Endodermal cell (in vitro differentiated cells): ENCODE measurements around the gene OPCML. TPM values are rescaled to one million over a fixed set of nuclear protein-coding genes. Genes with fewer than 3 reads are reported as not detected.

Experiments
- DNase-seq: peaks from one replicate; pipeline ENCODE4 v3.0.0-alpha.2; 2017
- H3K27ac ChIP-seq: 2 replicates; pipeline ENCODE4 v1.5.1; 2013; ENCODE audit warnings: mild to moderate bottlenecking, low read depth, low read length, moderate library complexity
- H3K27me3 ChIP-seq: 2 replicates; pipeline ENCODE4 v1.6.1; 2013; ENCODE audit warnings: mild to moderate bottlenecking, low read length, moderate library complexity; ENCODE audit not compliant: insufficient read depth, control insufficient read depth, poor library complexity, severe bottlenecking
- H3K36me3 ChIP-seq: 2 replicates; pipeline ENCODE4 v1.7.0; 2013; ENCODE audit warnings: mild to moderate bottlenecking, low read length, moderate library complexity; ENCODE audit not compliant: control insufficient read depth, insufficient read depth
- H3K4me1 ChIP-seq: one replicate; pipeline ENCODE4 v1.7.0; 2013; ENCODE audit warnings: low read length; ENCODE audit not compliant: control insufficient read depth, insufficient read depth
- H3K4me3 ChIP-seq: 2 replicates; pipeline ENCODE4 v1.5.1; 2013; ENCODE audit warnings: mild to moderate bottlenecking, low read length, moderate library complexity
- H3K9ac ChIP-seq: 2 replicates; pipeline ENCODE4 v1.6.1; 2013; ENCODE audit warnings: mild to moderate bottlenecking, low read length, moderate library complexity; ENCODE audit not compliant: poor library complexity, severe bottlenecking; ENCODE audit errors: extremely low read depth
- H3K9me3 ChIP-seq: 2 replicates; pipeline ENCODE4 v1.6.1; 2013; ENCODE audit warnings: mild to moderate bottlenecking, low read length, moderate library complexity; ENCODE audit not compliant: control insufficient read depth
- H3K27ac Mint-ChIP-seq: 2 replicates; pipeline ENCODE4 v1.8.0; 2020; ENCODE audit warnings: mixed read lengths
- H3K27me3 Mint-ChIP-seq: 2 replicates; pipeline ENCODE4 v1.8.0; 2021; ENCODE audit warnings: mild to moderate bottlenecking, mixed read lengths; ENCODE audit not compliant: insufficient read depth
- H3K36me3 Mint-ChIP-seq: 2 replicates; pipeline ENCODE4 v1.8.0; 2020; ENCODE audit warnings: low read depth, mixed read lengths
- H3K4me1 Mint-ChIP-seq: 2 replicates; pipeline ENCODE4 v1.8.0; 2020; ENCODE audit warnings: mixed read lengths
- H3K4me3 Mint-ChIP-seq: 2 replicates; pipeline ENCODE4 v1.8.0; 2020; ENCODE audit warnings: mild to moderate bottlenecking, moderate library complexity, mixed read lengths
- H3K9me3 Mint-ChIP-seq: 2 replicates; pipeline ENCODE4 v1.8.0; 2020; ENCODE audit warnings: mild to moderate bottlenecking, mixed read lengths
- CTCF ChIP-seq: fragments of 200-600 bp; sonication (generic); conservative IDR thresholded peaks from 2 replicates; pipeline ENCODE4 v1.5.0; 2021; ENCODE audit warnings: antibody characterized with exemption, mild to moderate bottlenecking
- WGBS, 2 experiments: methylation state at CpG; one replicate each; pipeline versions ENCODE4 v1.1.5 to v1.1.7; 2013; ENCODE audit warnings: missing lambda C conversion rate in 2 of 2, mixed read lengths in 1 of 2; ENCODE audit not compliant: insufficient coverage in 1 of 2, insufficient read length in 1 of 2; 5-methylcytosine and 5-hydroxymethylcytosine counted together
- total RNA-seq, 2 donors: library from RNA; stranded (reverse); fragmentation: NEBNext Ultra II Directional in 1 of 2; extraction: Animal tissue kit (Norgen Biotek cat#: 25700) in 1 of 2; gene quantifications; 2 replicates in 1 of 2; 3 replicates in 1 of 2; pipeline ENCODE4 v1.2.1, GENCODE V29; 2021

Gene OPCML
- total RNA-seq, 2 donors from 2014 or later, result 0.49 to 0.86 TPM

GRCh38 chr11:133536198-133536597 lies 3.9 kb upstream of the OPCML start:
- Histone ChIP-seq H3K9me3 (no peaks in the 10 kb centered on the region), H3K9ac (no peak overlapping the region), H3K4me3 (no peak overlapping the region), H3K4me1 (peaks cover 5% of the 10 kb centered on the region), H3K27ac (no peak overlapping the region), H3K27me3 (peaks cover 17% of the 10 kb centered on the region), H3K36me3 (no peaks in the 10 kb centered on the region)
- no peak for DNase-seq
- Mint-ChIP-seq H3K27me3 (peaks cover 25% of the 10 kb centered on the region), H3K36me3 (no peaks in the 10 kb centered on the region), H3K27ac (no peak overlapping the region), H3K4me3 (no peak overlapping the region), H3K4me1 (peaks cover 26% of the 10 kb centered on the region), H3K9me3 (peaks cover 2% of the 10 kb centered on the region)
- 93% methylated on average over 1 of the region's 1 CpG; no CpG with 5 or more reads in 1 of the 2 experiments for WGBS, 2 experiments
- no peak for TF ChIP-seq CTCF

- Histone ChIP-seq H3K27me3 (peaks cover 46% of the 10 kb centered on the region), H3K9me3 (no peaks in the 10 kb centered on the region), H3K4me3 (no peak overlapping the region), H3K27ac (no peak overlapping the region), H3K9ac (no peak overlapping the region), H3K4me1 (peaks cover 11% of the 10 kb centered on the region), H3K36me3 (no peaks in the 10 kb centered on the region)
- Mint-ChIP-seq H3K27me3 (peaks cover 50% of the 10 kb centered on the region), H3K36me3 (no peaks in the 10 kb centered on the region), H3K4me3 (no peak overlapping the region), H3K4me1 (peaks cover 33% of the 10 kb centered on the region), H3K9me3 (no peaks in the 10 kb centered on the region), H3K27ac (no peak overlapping the region)
- no peak for DNase-seq
- no peak for TF ChIP-seq CTCF
- WGBS, 2 experiments, result 73 to 76% methylated on average over 5 to 6 of the region's 6 CpGs
Observed at GRCh38 chr11:133533205-133533604, 904 bp upstream of the OPCML start.

- peak; percentile 63 for DNase-seq
- Mint-ChIP-seq H3K27me3 (peaks cover 50% of the 10 kb centered on the region), H3K27ac (no peak overlapping the region), H3K9me3 (no peaks in the 10 kb centered on the region), H3K4me3 (peak overlapping the region; percentile 61), H3K36me3 (no peaks in the 10 kb centered on the region), H3K4me1 (peaks cover 33% of the 10 kb centered on the region)
- peak overlapping the region; percentile 77 for H3K4me3 ChIP-seq
- H3K9ac ChIP-seq, result no peak overlapping the region
- no peaks in the 10 kb centered on the region for H3K36me3 ChIP-seq
- peaks cover 14% of the 10 kb centered on the region for H3K4me1 ChIP-seq
- H3K27ac ChIP-seq, result no peak overlapping the region
- no peak for TF ChIP-seq CTCF
- no peaks in the 10 kb centered on the region for H3K9me3 ChIP-seq
- 8 to 27% methylated on average over 3 to 6 of the region's 6 CpGs for WGBS, 2 experiments
- peaks cover 53% of the 10 kb centered on the region for H3K27me3 ChIP-seq
Observed at GRCh38 chr11:133531458-133531857, 843 bp downstream of the OPCML start.
